K562 (cell line): Measurements from ENCODE around the gene SLC25A1. TPM values are rescaled to one million over a fixed set of nuclear protein-coding genes. Genes with fewer than 3 reads are reported as not detected.

Experiments used
- AFF1 ChIP-seq, 2 experiments: fragments of 450-650 bp; IDR thresholded peaks; 2 replicates each; pipeline ENCODE4 v1.6.1; 2018; ENCODE audit warnings: mild to moderate bottlenecking in 2 of 2, low read depth in 1 of 2; ENCODE audit not compliant: partially characterized antibody in 2 of 2
- BRD4 ChIP-seq: fragments of 200-600 bp; sonication (generic); IDR thresholded peaks from 2 replicates; pipeline ENCODE4 v1.6.1; 2017; ENCODE audit warnings: inconsistent platforms
- CGGBP1 ChIP-seq: fragments of 250-450 bp; sonication (Bioruptor Pico); IDR thresholded peaks from 2 replicates; pipeline ENCODE4 v1.9.0; 2021; ENCODE audit warnings: mild to moderate bottlenecking
- ELF4 ChIP-seq: fragments of 450-650 bp; formaldehyde crosslinking; IDR thresholded peaks from 2 replicates; pipeline ENCODE4 v1.4.0; 2022; ENCODE audit warnings: missing genetic modification characterization
- HDAC6 ChIP-seq: IDR thresholded peaks from 2 replicates; pipeline ENCODE4 v1.6.1; 2012; ENCODE audit warnings: low read depth, mild to moderate bottlenecking, control low read depth, inconsistent platforms, low read length, moderate library complexity
- ILF3 ChIP-seq: fragments of 450-650 bp; IDR thresholded peaks from 2 replicates; pipeline ENCODE4 v1.6.1; 2018; ENCODE audit warnings: antibody characterized with exemption, mild to moderate bottlenecking, moderate library complexity, borderline replicate concordance
- YY1 ChIP-seq, 3 experiments: IDR thresholded peaks; 2 replicates each; pipeline ENCODE4 v1.6.1; 2011; ENCODE audit warnings: low read length in 2 of 3, mild to moderate bottlenecking in 2 of 3, moderate library complexity in 2 of 3, borderline replicate concordance in 1 of 3, control low read depth in 1 of 3, low read depth in 1 of 3; ENCODE audit not compliant: insufficient read depth in 3 of 3, insufficient replicate concordance in 2 of 3, control insufficient read depth in 1 of 3, insufficient read length in 1 of 3; ENCODE audit errors: extremely low read depth in 1 of 3
- ZNF140 ChIP-seq: fragments of 250-450 bp; sonication (Bioruptor Pico); IDR thresholded peaks from 2 replicates; pipeline ENCODE4 v1.8.0; 2021; ENCODE audit warnings: moderate library complexity, mild to moderate bottlenecking, inconsistent platforms
- polyA plus RNA-seq, 8 experiments: library from polyadenylated mRNA; depleted of rRNA in 4 of 8; stranded (reverse) in 5 of 8; unstranded in 3 of 8; fragments of >200 nt; fragmentation: Nextera tagmentation in 2 of 8; fragmentation: Illumina TruSeq in 1 of 8; extraction: Ambion mirVana in 2 of 8; extraction: Trizol in 1 of 8; gene quantifications; 2 replicates each; pipeline versions ENCODE4 v1.2.1 to v1.2.3, GENCODE V29; 2011 to 2014; ENCODE audit warnings: inconsistent platforms in 1 of 8, missing spikeins in 1 of 8
- total RNA-seq, 7 experiments: library from RNA; depleted of rRNA in 6 of 7; stranded (reverse); fragments of >200 nt in 6 of 7; fragmentation: Illumina TruSeq in 2 of 7; extraction: Trizol in 2 of 7; gene quantifications; 2 replicates each; pipeline versions ENCODE4 v1.2.1 to v1.2.3, GENCODE V29; 2011 to 2021; ENCODE audit warnings: low replicate concordance in 1 of 7

Gene SLC25A1
- total and polyA plus RNA-seq, 9 of the 15 experiments (the other 6 are each of a cell fraction or from before 2014, with no cell fraction given): 11.0 to 408 (median 110) TPM

- TF ChIP-seq CGGBP1 (CRISPR knock-in tag) (no peak), HDAC6 (peak; percentile 71; the same call in 1 of the 2 replicates), ZNF140 (no peak), ELF4 (peak; percentile 73; the same call in 1 of the 2 replicates), YY1 (IDR thresholded peaks at IDR 0.05; ENCODE audit: borderline replicate concordance in 1 of 3, control insufficient read depth in 1 of 3, extremely low read depth in 1 of 3, insufficient read depth in 3 of 3, insufficient read length in 1 of 3, insufficient replicate concordance in 2 of 3, low read depth in 1 of 3, low read length in 2 of 3) (no peak), ILF3 (no peak), AFF1 (IDR thresholded peaks at IDR 0.05; ENCODE audit: low read depth in 1 of 2, partially characterized antibody in 2 of 2) (no peak), BRD4 (peak; percentile 39; the same call in 1 of the 2 replicates)
- TF ChIP-seq, all 486 proteins: peak for 14
Observed at GRCh38 chr22:19176175-19176643, 2.3 kb downstream of the SLC25A1 start (continued).
